Femur (tissue), 1 donor: Measurements from ENCODE around the gene KIF7.

Source experiments
- DNase-seq: peaks from one replicate; pipeline ENCODE4 v3.0.0-alpha.2; 2017

Gene KIF7

GRCh38 chr15:89646416-89647141 is 8.7 kb downstream of the KIF7 start:
- no peak for DNase-seq

GRCh38 chr15:89645680-89646079 is 9.6 kb downstream of the KIF7 start:
- DNase-seq = no peak

GRCh38 chr15:89642106-89642505 is 13.2 kb downstream of the KIF7 start:
- DNase-seq = peak; percentile 38

- no peak for DNase-seq
Measured at GRCh38 chr15:89641053-89641452, 14.2 kb downstream of the KIF7 start.

GRCh38 chr15:89640245-89640644 is 15.0 kb downstream of the KIF7 start:
- DNase-seq = no peak

- DNase-seq = no peak
Measured at GRCh38 chr15:89633585-89633984, 21.7 kb downstream of the KIF7 start.

GRCh38 chr15:89632563-89633430 is 22.5 kb downstream of the KIF7 start:
- DNase-seq = no peak

GRCh38 chr15:89631902-89632264 is 23.4 kb downstream of the KIF7 start:
- no peak for DNase-seq

- DNase-seq = no peak
Measured at GRCh38 chr15:89630974-89631901, 24.0 kb downstream of the KIF7 start.

- DNase-seq = no peak
Measured at GRCh38 chr15:89630260-89630659, 25.0 kb downstream of the KIF7 start.

GRCh38 chr15:89629829-89630228 is 25.4 kb downstream of the KIF7 start:
- DNase-seq = no peak

- no peak for DNase-seq
Measured at GRCh38 chr15:89628806-89629715, 26.2 kb downstream of the KIF7 start.

- DNase-seq = no peak
Measured at GRCh38 chr15:89628301-89628700, 27.0 kb downstream of the KIF7 start.

GRCh38 chr15:89627256-89627970 is 27.9 kb downstream of the KIF7 start:
- DNase-seq = no peak

GRCh38 chr15:89625716-89626115 is 29.6 kb downstream of the KIF7 start:
- DNase-seq = no peak

GRCh38 chr15:89623165-89623564 is 32.1 kb downstream of the KIF7 start:
- DNase-seq = no peak

- no peak for DNase-seq
Measured at GRCh38 chr15:89621547-89621946, 33.7 kb downstream of the KIF7 start.

- DNase-seq = no peak
Measured at GRCh38 chr15:89616228-89616627, 39.0 kb downstream of the KIF7 start.

GRCh38 chr15:89615135-89615534 is 40.1 kb downstream of the KIF7 start:
- DNase-seq = no peak

- DNase-seq = no peak
Measured at GRCh38 chr15:89614164-89614563, 41.1 kb downstream of the KIF7 start.

- DNase-seq = no peak
Measured at GRCh38 chr15:89613031-89613430, 42.2 kb downstream of the KIF7 start.
